Fibroblast of skin of right quadriceps (primary cell): Measurements from ENCODE around the gene HPGDS.
"Not testable (repeated sequence)": the region's sequence is repeated elsewhere in the genome, so short reads cannot be mapped to it uniquely, and the experiment has no call there.

Experiments used
- DNase-seq: peaks from one replicate; pipeline ENCODE4 v3.0.0-alpha.2; 2013

Gene HPGDS

DNA sequence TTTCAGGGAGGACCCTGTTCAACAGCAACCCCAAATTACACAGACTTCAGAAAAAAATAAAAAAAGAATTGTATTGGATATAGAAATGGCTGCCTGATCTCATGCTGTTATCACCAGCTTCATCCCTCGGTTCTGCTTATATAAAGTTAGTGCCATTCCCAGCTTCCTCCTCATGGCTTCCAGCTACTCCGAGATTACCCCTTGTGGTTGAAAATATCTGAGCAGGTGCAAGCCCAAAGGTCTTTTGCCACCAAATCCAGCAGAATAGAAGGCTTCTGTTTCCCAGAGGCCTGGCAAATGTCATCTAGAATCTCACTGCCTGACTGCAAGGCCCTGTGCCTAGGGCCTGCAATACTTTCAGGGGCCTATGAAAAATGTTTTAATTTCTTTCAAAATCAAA lies 13.8 kb upstream of the HPGDS start:
- DNase-seq, result no peak

DNA sequence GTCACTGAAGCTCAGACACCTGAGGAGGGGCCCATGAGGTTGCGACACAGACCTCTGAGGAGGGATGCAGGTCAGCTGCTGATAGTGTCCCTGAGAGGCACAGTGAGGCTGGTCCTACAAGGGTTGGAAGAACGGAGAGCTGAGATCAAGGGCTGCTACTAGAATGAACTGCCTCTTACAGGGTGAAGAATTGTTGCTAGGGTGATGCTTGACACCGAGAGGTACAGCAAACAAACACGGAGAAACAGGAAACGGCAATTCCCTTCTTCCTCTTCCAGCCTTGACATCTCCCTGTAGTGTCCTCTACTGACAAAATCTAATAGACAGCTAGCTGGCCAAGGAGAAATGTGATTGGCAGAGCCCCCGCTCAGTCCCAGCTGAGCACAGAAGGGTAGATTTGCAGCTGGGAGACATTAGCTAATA lies 11.8 kb upstream of the HPGDS start:
- no peak for DNase-seq

- no peak for DNase-seq
Observed at GRCh38 chr4:94352996-94353395, 10.4 kb upstream of the HPGDS start.

DNA sequence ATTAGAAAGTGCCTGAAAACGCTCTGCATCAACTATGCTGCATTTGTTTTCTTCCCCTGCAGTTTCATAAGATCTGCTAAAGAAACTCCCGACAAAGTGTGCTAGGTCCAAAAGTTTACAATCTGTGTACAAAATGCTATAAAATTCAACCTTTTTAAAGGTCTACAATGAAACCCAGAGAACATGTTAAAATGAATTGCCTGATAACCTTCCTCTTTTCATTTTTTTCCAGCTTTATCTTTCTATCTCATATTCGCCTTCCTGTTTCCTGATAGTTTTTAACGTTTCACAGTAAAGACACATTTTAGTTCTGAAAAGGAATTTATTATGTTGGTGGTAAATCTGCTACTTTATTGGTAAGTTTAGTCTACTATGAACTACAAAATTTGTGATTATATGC lies 9.5 kb upstream of the HPGDS start:
- no peak for DNase-seq

- no peak for DNase-seq
Observed at GRCh38 chr4:94351319-94351718, 8.7 kb upstream of the HPGDS start.

- no peak for DNase-seq
Observed at GRCh38 chr4:94350095-94350494, 7.5 kb upstream of the HPGDS start.

DNA sequence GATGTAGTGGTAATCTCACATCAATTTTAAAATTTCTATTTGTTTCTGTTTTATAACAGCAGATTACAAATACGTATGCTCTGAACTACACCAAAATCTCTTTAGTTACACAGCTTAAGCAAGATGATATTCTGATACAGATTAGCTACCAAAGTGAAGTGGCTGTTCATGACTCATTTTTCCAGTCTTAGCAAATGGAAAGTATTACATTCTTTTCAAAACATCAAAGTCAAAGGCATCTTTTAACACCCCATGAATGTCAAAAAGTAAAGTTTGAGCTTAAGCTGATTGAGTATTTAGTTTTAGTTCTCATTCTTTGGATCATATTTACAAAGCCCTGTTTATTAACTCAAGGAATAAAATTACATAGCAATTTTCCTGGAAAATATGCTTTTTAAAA lies 6.6 kb upstream of the HPGDS start:
- peak; percentile 20 for DNase-seq

GRCh38 chr4:94348666-94349065 lies 6.0 kb upstream of the HPGDS start:
- no peak for DNase-seq

- DNase-seq, result no peak
Observed at GRCh38 chr4:94346541-94346940, 3.9 kb upstream of the HPGDS start.

DNA sequence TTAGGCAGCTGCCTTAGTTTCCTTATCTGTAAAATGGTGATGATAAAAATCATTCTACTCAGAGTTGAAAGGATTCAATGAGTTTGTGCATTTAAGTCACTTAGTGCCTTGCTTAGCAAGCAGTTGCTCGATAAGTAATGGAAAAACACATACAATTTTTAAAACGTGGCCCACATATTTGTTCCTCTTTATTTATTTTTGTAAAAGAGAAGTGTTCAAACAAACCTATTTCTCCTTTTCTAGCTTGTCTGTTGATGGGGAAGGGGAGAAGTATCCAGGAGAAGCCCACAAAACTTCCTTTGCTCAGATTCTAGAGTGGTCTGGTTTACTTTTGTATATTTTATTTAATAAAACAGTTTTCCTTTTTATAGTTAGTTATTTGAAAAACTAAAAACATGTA lies 3.3 kb upstream of the HPGDS start:
- no peak for DNase-seq

- DNase-seq, result no peak
Observed at GRCh38 chr4:94345266-94345665, 2.6 kb upstream of the HPGDS start.

DNA sequence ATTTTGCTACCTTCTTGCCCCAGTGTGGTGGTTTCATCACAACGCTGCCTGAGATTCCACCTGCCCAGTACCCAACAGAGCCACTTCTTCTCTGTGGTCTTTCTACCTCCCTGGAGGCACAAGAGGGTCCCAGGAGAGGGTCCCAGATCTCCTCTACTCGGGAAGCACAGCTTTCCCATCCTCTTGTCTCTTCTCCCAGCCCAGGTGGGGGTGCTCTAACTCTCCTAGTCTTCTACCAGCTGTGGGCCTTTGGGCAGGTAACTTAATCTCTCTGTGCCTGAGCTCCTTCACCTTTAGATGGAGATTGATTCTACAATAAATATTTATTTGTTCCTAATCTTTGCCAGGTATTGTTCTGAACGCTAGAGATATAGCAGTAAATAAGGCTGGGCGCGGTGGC lies 1.8 kb upstream of the HPGDS start:
- DNase-seq, result no peak

GRCh38 chr4:94341481-94342370 lies 910 bp downstream of the HPGDS start:
- no peak for DNase-seq

GRCh38 chr4:94339779-94340178 lies 2.9 kb downstream of the HPGDS start:
- no peak for DNase-seq

DNA sequence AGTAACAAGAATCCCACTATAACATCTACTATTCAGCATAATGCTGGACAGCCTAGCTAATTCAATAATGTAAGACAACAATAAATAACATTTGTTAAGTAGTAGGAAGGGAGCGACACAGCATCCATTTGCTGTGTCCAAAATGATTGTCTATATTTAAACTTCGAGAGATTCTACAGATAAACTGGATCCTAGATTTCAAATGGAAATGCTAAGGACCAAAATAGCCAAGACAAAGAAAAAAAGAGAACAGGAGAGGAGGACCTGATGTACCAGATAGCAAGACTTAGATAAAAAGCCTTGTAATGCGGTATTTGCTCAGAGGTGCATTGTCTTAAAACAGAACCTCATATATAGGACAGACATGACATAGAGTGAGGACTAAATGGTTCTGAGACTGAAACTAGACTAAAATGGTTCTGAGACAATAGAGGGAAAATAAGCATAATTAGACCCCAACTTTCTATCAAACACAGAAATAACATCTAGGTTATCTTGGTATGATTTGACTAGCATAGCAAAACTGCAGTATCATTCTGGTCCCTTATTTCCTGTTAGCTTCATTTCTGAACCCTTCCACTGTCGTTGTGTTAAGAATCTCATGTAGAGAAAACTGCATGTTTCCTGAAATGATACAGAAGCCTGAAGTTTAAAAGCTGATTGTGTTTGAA lies 3.8 kb downstream of the HPGDS start:
- no peak for DNase-seq

- not testable (repeated sequence) for DNase-seq
Observed at GRCh38 chr4:94336791-94337190, 5.8 kb downstream of the HPGDS start.

GRCh38 chr4:94336303-94336702 lies 6.3 kb downstream of the HPGDS start:
- no peak for DNase-seq

DNA sequence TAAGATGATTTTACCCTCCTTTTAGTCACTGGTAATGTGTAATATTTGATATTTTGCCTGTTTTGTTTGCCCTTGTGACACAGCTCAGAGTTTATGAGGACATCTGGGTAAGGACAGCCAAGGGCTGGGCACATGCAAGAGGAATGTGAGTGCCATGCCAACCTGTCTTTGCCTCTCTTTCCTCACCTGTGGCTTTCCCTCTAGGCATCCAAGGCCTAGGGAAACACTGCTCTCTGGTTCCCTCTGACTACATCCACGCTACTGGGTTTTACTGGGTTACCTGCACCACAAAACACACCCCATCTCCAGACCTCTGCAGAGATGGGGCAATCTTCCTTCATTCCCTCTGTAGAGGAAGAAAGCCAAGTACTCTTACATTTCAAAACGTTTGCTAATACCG lies 7.7 kb downstream of the HPGDS start:
- no peak for DNase-seq

GRCh38 chr4:94334476-94334875 lies 8.2 kb downstream of the HPGDS start:
- DNase-seq, result peak; percentile 44

DNA sequence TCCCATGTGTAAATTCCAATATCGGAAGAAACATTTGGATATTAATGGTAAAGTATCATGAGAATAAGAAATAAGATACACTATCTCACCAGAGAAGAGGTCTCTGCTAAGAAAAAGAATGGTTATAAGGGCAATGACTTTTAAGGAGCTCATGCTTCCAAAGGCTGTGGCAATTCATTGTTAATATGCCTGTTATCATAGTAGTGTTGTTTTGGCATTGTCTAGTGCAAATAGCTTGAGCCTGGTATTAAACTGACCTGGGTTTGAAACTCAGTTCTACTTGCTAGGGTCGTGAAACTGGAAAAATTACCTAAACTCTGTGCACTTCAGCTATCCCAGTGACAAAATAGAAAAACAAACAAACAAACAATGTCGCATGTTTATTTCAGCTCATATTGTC lies 8.8 kb downstream of the HPGDS start:
- no peak for DNase-seq

DNA sequence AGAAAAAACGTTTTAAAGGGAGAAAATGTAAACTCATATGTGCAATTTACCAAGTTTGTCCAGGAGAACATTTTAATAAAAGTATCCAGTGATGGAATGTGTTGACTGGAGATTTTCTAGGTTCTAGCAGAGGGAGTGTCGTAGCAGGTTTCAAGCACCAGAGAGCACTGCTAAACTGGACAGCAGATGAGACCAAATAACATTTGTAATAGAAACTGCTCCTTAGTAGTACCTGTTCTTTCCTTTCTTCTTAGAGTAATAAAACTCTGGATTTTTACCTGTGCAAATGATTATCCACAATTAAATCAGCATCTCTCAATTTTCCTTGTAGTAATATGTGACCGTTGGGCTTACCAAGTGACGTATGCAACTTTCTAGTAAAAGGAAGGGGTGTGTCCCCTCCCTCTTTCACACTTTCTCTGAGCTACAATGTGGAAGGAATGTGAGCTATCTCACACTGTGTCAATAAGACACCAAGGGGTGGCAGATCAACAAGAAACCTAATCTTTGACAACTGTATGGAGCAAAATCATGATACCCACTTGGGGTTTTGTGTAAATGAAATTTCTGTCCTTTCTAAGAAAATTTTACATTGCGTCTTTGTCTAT lies 9.5 kb downstream of the HPGDS start:
- no peak for DNase-seq

DNA sequence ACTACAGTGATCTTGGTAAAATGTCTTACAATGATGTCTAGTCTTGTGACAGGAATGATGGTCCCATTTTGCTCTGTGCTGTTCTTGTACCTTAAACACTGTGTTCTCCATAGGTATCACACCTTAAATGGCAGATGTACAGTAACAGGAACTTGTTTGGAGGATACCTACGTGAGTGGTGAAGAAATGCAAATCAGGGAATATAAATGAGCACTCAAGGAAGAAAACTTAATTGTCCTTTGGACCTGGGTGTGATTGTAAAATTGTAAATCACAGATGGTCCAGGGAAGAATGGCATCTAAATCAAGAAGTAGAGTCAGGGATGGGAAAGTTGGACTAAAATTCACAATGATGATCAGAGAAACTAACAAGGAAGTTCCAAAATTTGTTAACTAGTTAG lies 12.7 kb downstream of the HPGDS start:
- DNase-seq, result no peak

GRCh38 chr4:94325835-94326234 lies 16.8 kb downstream of the HPGDS start:
- no peak for DNase-seq

GRCh38 chr4:94319927-94320326 lies 22.7 kb downstream of the HPGDS start:
- not testable (repeated sequence) for DNase-seq
